ENCODE data around the gene TENM3.

Gene TENM3

GRCh38 chr4:182324282-182324681 is 81.1 kb downstream of the TENM3 start:
- ChIA-PET POLR2A (no interaction called here), CTCF (no interaction called here)
- no peak for TF ChIP-seq CTCF (IDR thresholded peaks at IDR 0.05; ENCODE audit: control extremely low read depth, extremely low read depth, low read depth, missing control alignments)
- no peak for DNase-seq (ENCODE audit: extremely low spot score)

- DNase-seq (ENCODE audit: extremely low spot score): no peak
- ChIA-PET POLR2A (no interaction called here), CTCF (no interaction called here)
- TF ChIP-seq CTCF (IDR thresholded peaks at IDR 0.05; ENCODE audit: control extremely low read depth, extremely low read depth, low read depth, missing control alignments): no peak
Measured at GRCh38 chr4:182325397-182325796, 82.2 kb downstream of the TENM3 start.

GRCh38 chr4:182325848-182326255 is 82.7 kb downstream of the TENM3 start:
- TF ChIP-seq CTCF (IDR thresholded peaks at IDR 0.05; ENCODE audit: control extremely low read depth, extremely low read depth, low read depth, missing control alignments): no peak
- no peak for DNase-seq (ENCODE audit: extremely low spot score)
- ChIA-PET CTCF (interaction anchor here (1.7 kb wide), 1 partner anchor 9 kb away, joined by 4 read pairs; no protein-coding TSS in a partner anchor), POLR2A (no interaction called here)

- DNase-seq (ENCODE audit: extremely low spot score): no peak
- ChIA-PET POLR2A (no interaction called here), CTCF (interaction anchor here (1.0 kb wide), 1 partner anchor 13 kb away, joined by 3 read pairs; no protein-coding TSS in a partner anchor)
- no peak for TF ChIP-seq CTCF (IDR thresholded peaks at IDR 0.05; ENCODE audit: control extremely low read depth, extremely low read depth, low read depth, missing control alignments)
Measured at GRCh38 chr4:182328505-182328904, 85.3 kb downstream of the TENM3 start.

- DNase-seq (ENCODE audit: extremely low spot score): no peak
- POLR2A ChIA-PET: no interaction called here
- CTCF ChIA-PET: interaction anchor here (1.1 kb wide), 1 partner anchor 11 kb away, joined by 3 read pairs; no protein-coding TSS in a partner anchor
- no peak for TF ChIP-seq CTCF (IDR thresholded peaks at IDR 0.05; ENCODE audit: control extremely low read depth, extremely low read depth, low read depth, missing control alignments)
Measured at GRCh38 chr4:182337366-182337765, 94.2 kb downstream of the TENM3 start.

- ChIA-PET POLR2A (no interaction called here), CTCF (no interaction called here)
- TF ChIP-seq CTCF (IDR thresholded peaks at IDR 0.05; ENCODE audit: control extremely low read depth, extremely low read depth, low read depth, missing control alignments): no peak
- DNase-seq (ENCODE audit: extremely low spot score): no peak
Measured at GRCh38 chr4:182338063-182338462, 94.9 kb downstream of the TENM3 start.

GRCh38 chr4:182338746-182339145 is 95.5 kb downstream of the TENM3 start:
- no peak for DNase-seq (ENCODE audit: extremely low spot score)
- ChIA-PET POLR2A (no interaction called here), CTCF (interaction anchor here (1.1 to 1.3 kb wide), 2 partner anchors 9 to 29 kb away, joined by 3 read pairs; no protein-coding TSS in a partner anchor)
- TF ChIP-seq CTCF (IDR thresholded peaks at IDR 0.05; ENCODE audit: control extremely low read depth, extremely low read depth, low read depth, missing control alignments): no peak

Data from GM10248 (cell line).